GM10248 (cell line): ENCODE measurements around the gene GLRX3.

Source experiments
- CTCF ChIA-PET: fragments of 300-600 bp; sonication (Branson Sonifier 250); formaldehyde crosslinking; extraction: SDS; loops from one replicate; lab custom pipeline; 2021; ENCODE audit warnings: antibody characterized with exemption; lab: Yijun Ruan, JAX
- POLR2A ChIA-PET: fragments of 350-650 bp; sonication (Branson Sonifier 250); formaldehyde crosslinking; extraction: SDS; loops from one replicate; lab custom pipeline; 2020; ENCODE audit warnings: antibody characterized with exemption; lab: Yijun Ruan, JAX
- DNase-seq: peaks from one replicate; pipeline ENCODE4 v3.0.0; 2012; ENCODE audit errors: extremely low spot score
- CTCF ChIP-seq: IDR thresholded peaks from 2 replicates; pipeline ENCODE4 v1.5.1; 2012; ENCODE audit warnings: mild to moderate bottlenecking, low read depth; ENCODE audit errors: extremely low read depth, missing control alignments, control extremely low read depth

Gene GLRX3

GRCh38 chr10:130224228-130224627 is 88.0 kb downstream of the GLRX3 start:
- no peak for TF ChIP-seq CTCF
- CTCF ChIA-PET: interaction anchor here (1.1 to 1.5 kb wide), 2 partner anchors 10 to 29 kb away, joined by 3 to 5 read pairs; no protein-coding TSS in a partner anchor
- POLR2A ChIA-PET: no interaction called here
- no peak for DNase-seq

DNA sequence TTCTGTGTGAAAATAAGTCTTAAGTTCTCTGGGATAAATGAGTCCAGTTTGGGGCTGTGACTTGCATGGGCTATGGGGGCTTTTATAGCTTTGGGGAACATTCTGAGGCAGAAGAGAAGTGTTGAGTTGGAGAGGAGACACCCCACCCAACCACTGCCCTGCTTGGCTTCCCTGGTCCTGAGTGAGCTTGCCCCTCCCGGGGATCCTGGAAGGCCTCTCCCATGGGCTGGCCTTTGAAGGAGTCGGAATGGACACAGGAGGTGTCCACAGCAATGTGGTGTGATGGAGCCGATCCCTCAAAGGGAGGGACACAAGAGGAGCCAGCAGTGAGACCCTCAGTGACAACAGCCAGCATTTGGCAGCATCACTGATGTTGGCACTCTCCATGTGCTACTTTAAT is 89.8 kb downstream of the GLRX3 start:
- POLR2A ChIA-PET: no interaction called here
- no peak for DNase-seq
- TF ChIP-seq CTCF: no peak
- CTCF ChIA-PET: no interaction called here

- no peak for DNase-seq
- CTCF ChIA-PET: no interaction called here
- TF ChIP-seq CTCF: no peak
- POLR2A ChIA-PET: no interaction called here
Measured at GRCh38 chr10:130227883-130228282, 91.7 kb downstream of the GLRX3 start.
